ENCODE results near the gene SNRNP48. TPM values are rescaled to one million over a fixed set of nuclear protein-coding genes. Genes with fewer than 3 reads are reported as not detected.

The SNRNP48 gene
- polyA plus RNA-seq, 1 donor (not counting 4 experiments of a cell fraction or from before 2014, with no cell fraction given) = 12.2 TPM

- Histone ChIP-seq H3K36me3 (ENCODE audit: control insufficient read depth in 2 of 2, extremely low read depth in 1 of 2, insufficient read depth in 2 of 2, low read length in 2 of 2) (peaks cover 34 to 42% of the 10 kb centered on the region in 2 experiments), H3K4me3 (ENCODE audit: control insufficient read depth in 2 of 3, extremely low read depth in 1 of 3, insufficient read depth in 2 of 3, low read depth in 1 of 3, low read length in 3 of 3) (no peak overlapping the region), H3K4me1 (ENCODE audit: control insufficient read depth, extremely low read depth, insufficient read depth, low read length) (peaks cover 45% of the 10 kb centered on the region), H2AFZ (ENCODE audit: control insufficient read depth, low read length) (no peak overlapping the region), H3K9me1 (ENCODE audit: control insufficient read depth, extremely low read depth, insufficient read depth, low read length) (peaks cover 2% of the 10 kb centered on the region), H3K79me2 (ENCODE audit: control insufficient read depth, insufficient read depth, low read length) (peaks cover 79% of the 10 kb centered on the region), H3K27me3 (ENCODE audit: control insufficient read depth, extremely low read depth, insufficient read depth, low read length) (no peaks in the 10 kb centered on the region), H3K4me2 (ENCODE audit: control insufficient read depth, extremely low read depth, insufficient read depth, low read depth, low read length) (no peak overlapping the region), H3K27ac (ENCODE audit: control insufficient read depth, insufficient read depth, low read length) (no peak overlapping the region), H3K9me3 (ENCODE audit: control insufficient read depth, low read depth, low read length) (no peaks in the 10 kb centered on the region), H4K20me1 (ENCODE audit: control insufficient read depth, extremely low read depth, insufficient read depth, low read length) (peaks cover 3% of the 10 kb centered on the region), H3K9ac (ENCODE audit: control insufficient read depth, extremely low read depth, insufficient read depth, low read length) (no peak overlapping the region)
- no peak for TF ChIP-seq EZH2 (IDR thresholded peaks at IDR 0.05; ENCODE audit: low read length)
- no peak for TF ChIP-seq CTCF (optimal IDR thresholded peaks at IDR 0.05 in 1 of 3, IDR thresholded peaks at IDR 0.05 in 1 of 3, conservative IDR thresholded peaks at IDR 0.05 in 1 of 3; ENCODE audit: extremely low read depth in 1 of 3, insufficient read depth in 2 of 3, low read length in 3 of 3)
- dilution Hi-C loops (cut with MboI; ENCODE audit: extremely low pct_ligation_motif_present, low sequenced_read_pairs) = no loop called here
- FAIRE-seq = peak; percentile 44
- DNase-seq (ENCODE audit: low read depth, low spot score) = no peak
These were observed 34.3 kb upstream of the SNRNP48 start for GRCh38 chr6:7555671-7556070.

- Histone ChIP-seq H3K9me1 (ENCODE audit: control insufficient read depth, extremely low read depth, insufficient read depth, low read length) (peaks cover 2% of the 10 kb centered on the region), H3K4me1 (ENCODE audit: control insufficient read depth, extremely low read depth, insufficient read depth, low read length) (peaks cover 38% of the 10 kb centered on the region)
- TF ChIP-seq CTCF (optimal IDR thresholded peaks at IDR 0.05 in 1 of 3, IDR thresholded peaks at IDR 0.05 in 1 of 3, conservative IDR thresholded peaks at IDR 0.05 in 1 of 3; ENCODE audit: extremely low read depth in 1 of 3, insufficient read depth in 2 of 3, low read length in 3 of 3) (no peak), EZH2 (IDR thresholded peaks at IDR 0.05; ENCODE audit: low read length) (no peak)
These were observed 33.4 kb upstream of the SNRNP48 start for GRCh38 chr6:7556394-7557106.

More at GRCh38 chr6:7556394-7557106, 33.4 kb upstream of the SNRNP48 start:
- H3K9me3 ChIP-seq (ENCODE audit: control insufficient read depth, low read depth, low read length) = no peaks in the 10 kb centered on the region
- no peak overlapping the region for H2AFZ ChIP-seq (ENCODE audit: control insufficient read depth, low read length)
- no peak for DNase-seq (ENCODE audit: low read depth, low spot score)
- dilution Hi-C loops (cut with MboI; ENCODE audit: extremely low pct_ligation_motif_present, low sequenced_read_pairs) = no loop called here
- H3K27ac ChIP-seq (ENCODE audit: control insufficient read depth, insufficient read depth, low read length) = no peak overlapping the region
- no peak overlapping the region for H3K9ac ChIP-seq (ENCODE audit: control insufficient read depth, extremely low read depth, insufficient read depth, low read length)
- no peak overlapping the region for H3K4me2 ChIP-seq (ENCODE audit: control insufficient read depth, extremely low read depth, insufficient read depth, low read depth, low read length)
- H4K20me1 ChIP-seq (ENCODE audit: control insufficient read depth, extremely low read depth, insufficient read depth, low read length) = peaks cover 9% of the 10 kb centered on the region
- H3K36me3 ChIP-seq (ENCODE audit: control insufficient read depth in 2 of 2, extremely low read depth in 1 of 2, insufficient read depth in 2 of 2, low read length in 2 of 2) = peaks cover 37 to 49% of the 10 kb centered on the region in 2 experiments
- H3K79me2 ChIP-seq (ENCODE audit: control insufficient read depth, insufficient read depth, low read length) = peaks cover 79% of the 10 kb centered on the region
- H3K27me3 ChIP-seq (ENCODE audit: control insufficient read depth, extremely low read depth, insufficient read depth, low read length) = no peaks in the 10 kb centered on the region
- peak; percentile 79 for FAIRE-seq
- no peak overlapping the region for H3K4me3 ChIP-seq (ENCODE audit: control insufficient read depth in 2 of 3, extremely low read depth in 1 of 3, insufficient read depth in 2 of 3, low read depth in 1 of 3, low read length in 3 of 3)
